Mucosa of gallbladder (tissue), 1 donor: ENCODE results near the gene COMMD7. TPM values are rescaled to one million over a fixed set of nuclear protein-coding genes. Genes with fewer than 3 reads are reported as not detected.
"Not testable (repeated sequence)": the region's sequence is repeated elsewhere in the genome, so short reads cannot be mapped to it uniquely, and the experiment has no call there.

Experiments
- DNase-seq: peaks from one replicate; pipeline ENCODE4 v3.0.0-alpha.2; 2020; ENCODE audit warnings: low spot score
- total RNA-seq: library from RNA; stranded (reverse); gene quantifications from one replicate; pipeline ENCODE4 v1.2.1, GENCODE V29; 2021
- donor health status: DM: no; HTN: no; CAD: no.

The COMMD7 gene
- total RNA-seq, 1 donor from 2014 or later: 43.8 TPM

- DNase-seq: not testable (repeated sequence)
Measured at GRCh38 chr20:32728435-32728834, 14.8 kb downstream of the COMMD7 start.

GRCh38 chr20:32727683-32728082 is 15.6 kb downstream of the COMMD7 start:
- DNase-seq: no peak

GRCh38 chr20:32718749-32719348 is 24.4 kb downstream of the COMMD7 start:
- DNase-seq: no peak

GRCh38 chr20:32711346-32711745 is 31.9 kb downstream of the COMMD7 start:
- no peak for DNase-seq

- DNase-seq: no peak
Measured at GRCh38 chr20:32709632-32710121, 33.6 kb downstream of the COMMD7 start.

- DNase-seq: not testable (repeated sequence)
Measured at GRCh38 chr20:32709029-32709631, 34.1 kb downstream of the COMMD7 start.

GRCh38 chr20:32707691-32708581 is 35.3 kb downstream of the COMMD7 start:
- DNase-seq: no peak

- DNase-seq: no peak
Measured at GRCh38 chr20:32706486-32706885, 36.8 kb downstream of the COMMD7 start.

- DNase-seq: no peak
Measured at GRCh38 chr20:32702706-32703425, 40.4 kb downstream of the COMMD7 start.

- no peak for DNase-seq
Measured at GRCh38 chr20:32697608-32698007, 45.7 kb downstream of the COMMD7 start.

- no peak for DNase-seq
Measured at GRCh38 chr20:32695089-32695488, 48.2 kb downstream of the COMMD7 start.

GRCh38 chr20:32688966-32689365 is 54.3 kb downstream of the COMMD7 start:
- not testable (repeated sequence) for DNase-seq

GRCh38 chr20:32687180-32687532 is 56.1 kb downstream of the COMMD7 start:
- no peak for DNase-seq

GRCh38 chr20:32686530-32687179 is 56.6 kb downstream of the COMMD7 start:
- DNase-seq: no peak

- DNase-seq: no peak
Measured at GRCh38 chr20:32685541-32686529, 57.4 kb downstream of the COMMD7 start.

GRCh38 chr20:32682508-32682987 is 60.7 kb downstream of the COMMD7 start:
- no peak for DNase-seq

- no peak for DNase-seq
Measured at GRCh38 chr20:32681175-32682084, 61.8 kb downstream of the COMMD7 start.

- no peak for DNase-seq
Measured at GRCh38 chr20:32680544-32681174, 62.6 kb downstream of the COMMD7 start.
